Natural killer cell (primary cell): ENCODE data around the gene ADRA2C. TPM values are rescaled to one million over a fixed set of nuclear protein-coding genes. Genes with fewer than 3 reads are reported as not detected.

Experiments
- ATAC-seq, 3 donors: fragments of 150-1000 bp in 2 of 3; fragments of 200-7000 bp in 1 of 3; cut with Tn5 transposase; 1 replicate in 1 of 3; 2 replicates in 2 of 3; pipeline ENCODE4 v1.10.0; 2021; ENCODE audit warnings: mild to moderate bottlenecking in 2 of 3, moderate library complexity in 2 of 3
- DNase-seq, 2 donors: peaks; one replicate each; pipeline versions ENCODE4 v3.0.0 to v3.0.0-alpha.2; 2013 to 2021; ENCODE audit warnings: mixed read lengths in 1 of 2
- H3K27ac ChIP-seq: one replicate; pipeline ENCODE4 v1.5.1; 2013; ENCODE audit warnings: mild to moderate bottlenecking, low read length
- H3K27me3 ChIP-seq: one replicate; pipeline ENCODE4 v1.6.1; 2013; ENCODE audit warnings: low read length; ENCODE audit not compliant: control insufficient read depth, insufficient read depth
- H3K36me3 ChIP-seq: one replicate; pipeline ENCODE4 v1.6.1; 2013; ENCODE audit warnings: low read length; ENCODE audit not compliant: control insufficient read depth, insufficient read depth
- H3K4me1 ChIP-seq: one replicate; pipeline ENCODE4 v1.6.1; 2013; ENCODE audit warnings: low read length; ENCODE audit not compliant: control insufficient read depth, insufficient read depth
- H3K4me3 ChIP-seq: one replicate; pipeline ENCODE4 v1.5.1; 2013; ENCODE audit warnings: low read length
- H3K9me3 ChIP-seq: one replicate; pipeline ENCODE4 v1.6.1; 2013; ENCODE audit warnings: low read length; ENCODE audit not compliant: control insufficient read depth, insufficient read depth
- H3K27ac Mint-ChIP-seq, 2 donors: one replicate each; pipeline ENCODE4 v1.8.0; 2022; ENCODE audit warnings: mild to moderate bottlenecking in 2 of 2, mixed read lengths in 2 of 2, moderate library complexity in 1 of 2
- H3K27me3 Mint-ChIP-seq, 2 donors: one replicate each; pipeline ENCODE4 v1.8.0; 2022; ENCODE audit warnings: low read depth in 2 of 2, mixed read lengths in 2 of 2
- H3K36me3 Mint-ChIP-seq: one replicate; pipeline ENCODE4 v1.8.0; 2022; ENCODE audit warnings: mixed read lengths
- H3K4me1 Mint-ChIP-seq, 2 donors: one replicate each; pipeline ENCODE4 v1.8.0; 2022; ENCODE audit warnings: mixed read lengths in 2 of 2
- H3K4me3 Mint-ChIP-seq: one replicate; pipeline ENCODE4 v1.8.0; 2022; ENCODE audit warnings: mild to moderate bottlenecking, moderate library complexity, mixed read lengths
- H3K9me3 Mint-ChIP-seq, 2 donors: one replicate each; pipeline ENCODE4 v1.8.0; 2022; ENCODE audit warnings: mixed read lengths in 2 of 2
- WGBS: methylation state at CpG from one replicate; pipeline ENCODE4 v1.1.7; 2013; ENCODE audit warnings: missing lambda C conversion rate; ENCODE audit not compliant: insufficient coverage; 5-methylcytosine and 5-hydroxymethylcytosine counted together
- intact Hi-C: fragments of 100-400 bp; cut with micrococcal nuclease; formaldehyde crosslinking; loops from one replicate; pipeline ENCODE4 v1.14.2; 2022
- total RNA-seq, 4 donors: library from RNA; stranded (reverse); fragments of 120-200 nt in 1 of 4; gene quantifications; one replicate each; pipeline versions ENCODE4 v1.2.3 to v1.2.4, GENCODE V29; 2013 to 2022
- TF ChIP-seq, protein P1 (sequence below): fragments of 200-600 bp; IDR thresholded peaks from one replicate; pipeline ENCODE4 v1.8.0; 2022; ENCODE audit warnings: antibody characterized with exemption

ADRA2C gene
- total RNA-seq, 3 donors from 2014 or later (not counting 1 experiment from before 2014, with no cell fraction given), result not detected

DNA sequence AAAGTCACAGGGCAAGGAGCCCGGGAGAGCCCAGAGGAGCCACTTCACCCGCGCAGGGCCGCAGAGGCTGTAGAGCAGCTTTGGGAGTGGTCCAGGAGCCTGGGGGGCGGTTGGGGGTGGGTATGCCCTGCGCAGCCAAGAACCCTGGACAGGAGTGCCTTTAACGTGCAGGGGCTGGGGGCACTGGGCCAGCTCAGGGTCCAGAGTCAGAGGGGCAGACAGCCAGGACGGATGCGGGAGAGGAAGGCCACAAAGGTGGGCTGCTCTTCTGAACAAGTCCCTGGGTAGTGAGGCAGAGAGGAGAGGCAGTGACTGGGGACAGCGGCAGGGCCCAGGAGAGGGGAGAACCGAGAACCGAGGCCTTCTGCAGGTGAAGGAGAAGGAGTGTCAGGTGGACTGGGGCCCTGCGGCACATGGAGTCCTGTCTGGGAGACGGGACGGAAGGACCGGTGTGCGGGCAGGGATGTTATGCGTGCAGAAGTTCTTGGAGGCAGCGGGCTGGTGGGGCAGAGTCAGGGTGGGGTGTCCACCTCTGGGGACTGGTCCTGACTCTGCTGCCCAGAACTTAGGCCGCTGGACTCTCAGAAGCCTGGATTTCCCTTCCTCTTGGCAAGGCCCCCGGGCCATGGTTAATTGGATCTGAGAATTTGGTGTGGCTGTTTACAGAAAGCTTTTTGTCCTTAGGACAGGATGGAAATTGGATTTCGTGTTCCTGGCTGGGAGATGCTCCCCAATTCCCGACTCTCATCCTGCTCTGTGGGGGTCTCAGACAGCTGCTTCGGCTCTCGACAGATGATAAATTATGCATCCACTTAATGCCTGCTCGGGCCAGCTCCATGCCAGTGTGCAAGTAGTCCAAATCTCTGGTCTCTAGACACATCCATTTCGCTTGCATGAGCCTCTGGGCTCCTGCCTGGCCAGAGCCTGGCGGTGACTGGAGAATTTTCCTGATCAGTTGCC is 31.9 kb downstream of the ADRA2C start:
- ATAC-seq, result no peak
- no peak for DNase-seq

DNA sequence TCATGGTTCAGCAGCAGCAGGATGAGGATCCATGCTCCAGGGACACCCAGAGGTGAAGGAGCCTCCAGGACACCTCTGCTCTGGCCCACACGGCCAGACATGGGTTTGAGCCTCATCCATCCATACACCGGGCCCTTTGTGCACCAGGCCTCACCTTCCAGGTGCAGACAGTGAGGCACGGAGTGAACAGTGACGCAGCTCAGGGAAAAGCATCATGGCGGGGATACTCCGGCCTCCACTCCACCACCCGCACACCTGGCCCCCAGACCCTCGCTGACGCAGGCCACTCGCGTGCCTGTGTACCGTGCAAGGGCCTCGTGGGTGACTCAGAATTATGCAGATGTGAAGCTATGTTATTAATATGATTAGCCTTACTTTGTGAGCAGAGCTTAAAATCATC is 33.3 kb downstream of the ADRA2C start:
- no peak for ATAC-seq
- no peak overlapping the region for H3K4me3 Mint-ChIP-seq
- intact Hi-C loops, result no loop called here

More for the DNA sequence above, 31.9 kb downstream of the ADRA2C start:
- TF ChIP-seq, protein P1, sequence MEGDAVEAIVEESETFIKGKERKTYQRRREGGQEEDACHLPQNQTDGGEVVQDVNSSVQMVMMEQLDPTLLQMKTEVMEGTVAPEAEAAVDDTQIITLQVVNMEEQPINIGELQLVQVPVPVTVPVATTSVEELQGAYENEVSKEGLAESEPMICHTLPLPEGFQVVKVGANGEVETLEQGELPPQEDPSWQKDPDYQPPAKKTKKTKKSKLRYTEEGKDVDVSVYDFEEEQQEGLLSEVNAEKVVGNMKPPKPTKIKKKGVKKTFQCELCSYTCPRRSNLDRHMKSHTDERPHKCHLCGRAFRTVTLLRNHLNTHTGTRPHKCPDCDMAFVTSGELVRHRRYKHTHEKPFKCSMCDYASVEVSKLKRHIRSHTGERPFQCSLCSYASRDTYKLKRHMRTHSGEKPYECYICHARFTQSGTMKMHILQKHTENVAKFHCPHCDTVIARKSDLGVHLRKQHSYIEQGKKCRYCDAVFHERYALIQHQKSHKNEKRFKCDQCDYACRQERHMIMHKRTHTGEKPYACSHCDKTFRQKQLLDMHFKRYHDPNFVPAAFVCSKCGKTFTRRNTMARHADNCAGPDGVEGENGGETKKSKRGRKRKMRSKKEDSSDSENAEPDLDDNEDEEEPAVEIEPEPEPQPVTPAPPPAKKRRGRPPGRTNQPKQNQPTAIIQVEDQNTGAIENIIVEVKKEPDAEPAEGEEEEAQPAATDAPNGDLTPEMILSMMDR, result no peak
- intact Hi-C loops, result no loop called here
- peaks cover 3% of the 10 kb centered on the region for H3K4me1 ChIP-seq
- Mint-ChIP-seq H3K36me3 (peaks cover 13% of the 10 kb centered on the region), H3K9me3 (peaks cover 5 to 8% of the 10 kb centered on the region in 2 donors), H3K27me3 (peaks cover 10 to 40% of the 10 kb centered on the region in 2 donors), H3K4me1 (no peaks in the 10 kb centered on the region), H3K4me3 (no peak overlapping the region), H3K27ac (no peak overlapping the region)
- 82% methylated on average over 27 of the region's 28 CpGs for WGBS
- peaks cover 4% of the 10 kb centered on the region for H3K9me3 ChIP-seq
- H3K4me3 ChIP-seq, result no peak overlapping the region
- H3K27ac ChIP-seq, result no peak overlapping the region
- no peaks in the 10 kb centered on the region for H3K27me3 ChIP-seq
- H3K36me3 ChIP-seq, result no peaks in the 10 kb centered on the region

DNA sequence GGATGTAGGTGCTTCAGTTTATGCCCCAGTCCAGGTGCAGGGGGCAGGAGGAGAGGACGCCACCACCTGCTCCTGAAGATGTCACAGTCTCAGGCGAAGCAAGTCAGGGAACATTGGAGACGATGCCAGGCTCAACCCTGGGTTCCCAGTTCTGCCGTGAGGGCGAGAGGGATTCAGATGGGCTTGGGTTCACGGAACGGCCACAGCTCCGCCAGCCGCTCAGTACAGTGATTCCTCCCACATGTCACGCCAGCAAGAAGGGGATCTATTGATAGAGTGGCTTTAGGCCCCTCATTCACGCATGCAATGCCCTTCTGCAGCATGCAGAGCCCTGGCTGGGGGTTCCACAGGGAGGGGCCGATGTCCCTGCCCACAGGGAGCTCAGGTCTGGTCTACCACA is 34.2 kb downstream of the ADRA2C start:
- H3K4me1 ChIP-seq, result peaks cover 3% of the 10 kb centered on the region
- DNase-seq (no peak), ATAC-seq (no peak)
- intact Hi-C loops, result no loop called here
- H3K36me3 Mint-ChIP-seq, result peaks cover 4% of the 10 kb centered on the region
- H3K9me3 Mint-ChIP-seq, result peaks cover 1 to 3% of the 10 kb centered on the region in 2 donors
- TF ChIP-seq, protein P1, result no peak
- H3K27me3 Mint-ChIP-seq, result peaks cover 13 to 19% of the 10 kb centered on the region in 2 donors
- H3K27me3 ChIP-seq, result no peaks in the 10 kb centered on the region
- WGBS, result 74% methylated on average over 12 of the region's 12 CpGs
- no peak overlapping the region for H3K27ac Mint-ChIP-seq
- H3K4me3 Mint-ChIP-seq, result no peak overlapping the region
- no peak overlapping the region for H3K27ac ChIP-seq
- no peak overlapping the region for H3K4me3 ChIP-seq
- no peaks in the 10 kb centered on the region for H3K4me1 Mint-ChIP-seq
- no peaks in the 10 kb centered on the region for H3K36me3 ChIP-seq
- peaks cover 4% of the 10 kb centered on the region for H3K9me3 ChIP-seq

More for the DNA sequence above, 33.3 kb downstream of the ADRA2C start:
- 88% methylated on average over 13 of the region's 13 CpGs for WGBS
- Histone ChIP-seq H3K36me3 (no peaks in the 10 kb centered on the region), H3K9me3 (peaks cover 4% of the 10 kb centered on the region), H3K4me1 (peaks cover 3% of the 10 kb centered on the region), H3K27me3 (no peaks in the 10 kb centered on the region), H3K27ac (no peak overlapping the region), H3K4me3 (no peak overlapping the region)
- no peak overlapping the region for H3K27ac Mint-ChIP-seq
- TF ChIP-seq, protein P1, result no peak
- no peaks in the 10 kb centered on the region for H3K4me1 Mint-ChIP-seq
- H3K9me3 Mint-ChIP-seq, result peaks cover 5 to 8% of the 10 kb centered on the region in 2 donors
- H3K36me3 Mint-ChIP-seq, result peaks cover 12% of the 10 kb centered on the region
- H3K27me3 Mint-ChIP-seq, result peaks cover 13 to 26% of the 10 kb centered on the region in 2 donors
- DNase-seq, result no peak
